Gastrocnemius medialis (tissue), 4 donors: ENCODE data around the gene MINDY4B.

ENCODE experiments used
- POLR2A ChIP-seq, 2 donors: fragments of 450-650 bp; IDR thresholded peaks; one replicate each; pipeline ENCODE4 v1.6.1; 2017; ENCODE audit warnings: antibody characterized with exemption in 2 of 2, mild to moderate bottlenecking in 2 of 2, moderate library complexity in 2 of 2
- TF ChIP-seq, protein P1 (sequence below), 5 experiments: fragments of 450-650 bp in 3 of 5; fragments of 200-600 bp in 2 of 5; sonication (generic) in 2 of 5; IDR thresholded peaks in 4 of 5; conservative IDR thresholded peaks in 1 of 5; 1 replicate in 4 of 5; 2 replicates in 1 of 5; pipeline ENCODE4 v1.5.1; 2016 to 2019; ENCODE audit warnings: antibody characterized with exemption in 5 of 5, mild to moderate bottlenecking in 3 of 5, moderate library complexity in 3 of 5

DNA sequence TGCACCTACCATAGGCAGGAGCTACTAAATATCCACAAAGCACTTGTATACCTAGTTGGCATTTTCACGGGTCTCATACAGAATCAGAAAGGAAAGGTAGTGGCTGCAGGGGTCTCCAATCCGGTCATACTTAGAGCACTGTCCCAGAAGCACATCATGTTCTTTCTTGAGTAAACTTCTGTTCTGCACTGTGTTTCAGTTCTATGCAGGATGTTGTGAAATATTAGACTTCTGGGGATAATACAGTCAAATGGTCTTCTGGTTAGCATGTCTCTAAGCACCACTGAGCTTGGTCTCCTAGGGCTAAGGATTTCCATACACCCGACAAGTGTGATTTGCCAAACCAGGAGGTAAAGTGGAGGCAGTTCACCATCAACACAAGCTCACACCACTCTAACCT lies 27.9 kb downstream of the MINDY4B start:
- TF ChIP-seq, protein P1, sequence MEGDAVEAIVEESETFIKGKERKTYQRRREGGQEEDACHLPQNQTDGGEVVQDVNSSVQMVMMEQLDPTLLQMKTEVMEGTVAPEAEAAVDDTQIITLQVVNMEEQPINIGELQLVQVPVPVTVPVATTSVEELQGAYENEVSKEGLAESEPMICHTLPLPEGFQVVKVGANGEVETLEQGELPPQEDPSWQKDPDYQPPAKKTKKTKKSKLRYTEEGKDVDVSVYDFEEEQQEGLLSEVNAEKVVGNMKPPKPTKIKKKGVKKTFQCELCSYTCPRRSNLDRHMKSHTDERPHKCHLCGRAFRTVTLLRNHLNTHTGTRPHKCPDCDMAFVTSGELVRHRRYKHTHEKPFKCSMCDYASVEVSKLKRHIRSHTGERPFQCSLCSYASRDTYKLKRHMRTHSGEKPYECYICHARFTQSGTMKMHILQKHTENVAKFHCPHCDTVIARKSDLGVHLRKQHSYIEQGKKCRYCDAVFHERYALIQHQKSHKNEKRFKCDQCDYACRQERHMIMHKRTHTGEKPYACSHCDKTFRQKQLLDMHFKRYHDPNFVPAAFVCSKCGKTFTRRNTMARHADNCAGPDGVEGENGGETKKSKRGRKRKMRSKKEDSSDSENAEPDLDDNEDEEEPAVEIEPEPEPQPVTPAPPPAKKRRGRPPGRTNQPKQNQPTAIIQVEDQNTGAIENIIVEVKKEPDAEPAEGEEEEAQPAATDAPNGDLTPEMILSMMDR (IDR thresholded peaks at IDR 0.05 in 4 of 5, conservative IDR thresholded peaks at IDR 0.05 in 1 of 5): no peak
- no peak for TF ChIP-seq POLR2A (IDR thresholded peaks at IDR 0.05)
